HG03060 (cell line): ENCODE results near the gene MAP7D1.
"Not testable (repeated sequence)": the region's sequence is repeated elsewhere in the genome, so short reads cannot be mapped to it uniquely, and the experiment has no call there.

Source experiments
- ATAC-seq: cut with Tn5 transposase; IDR thresholded peaks from one replicate; pipeline ENCODE4 v1.9.1; 2021; ENCODE audit warnings: low read depth, moderate number of reproducible peaks; ENCODE audit not compliant: unreplicated experiment

The MAP7D1 gene

GRCh38 chr1:36224537-36225282, 68.8 kb downstream of the MAP7D1 start:
- ATAC-seq: peak; percentile 1

- ATAC-seq: no peak
Observed at GRCh38 chr1:36225283-36225899, 69.4 kb downstream of the MAP7D1 start.

- ATAC-seq: not testable (repeated sequence)
Observed at GRCh38 chr1:36230279-36230678, 74.3 kb downstream of the MAP7D1 start.
